Trophoblast cell (in vitro differentiated cells and primary cell): ENCODE measurements around the gene CFC1.
"Not testable (repeated sequence)": the region's sequence is repeated elsewhere in the genome, so short reads cannot be mapped to it uniquely, and the experiment has no call there.

Source experiments
- DNase-seq, 2 donors: peaks; one replicate each; pipeline ENCODE4 v3.0.0-alpha.2; 2016
- H2AFZ ChIP-seq: 2 replicates; pipeline ENCODE4 v1.6.1; 2013; ENCODE audit warnings: low read length, moderate library complexity, mild to moderate bottlenecking; ENCODE audit not compliant: insufficient read depth, poor library complexity
- H2AK5ac ChIP-seq: 2 replicates; pipeline ENCODE4 v1.6.1; 2013; ENCODE audit warnings: mild to moderate bottlenecking, low read length
- H2BK120ac ChIP-seq: 2 replicates; pipeline ENCODE4 v1.6.1; 2013; ENCODE audit warnings: low read length, mild to moderate bottlenecking, moderate library complexity; ENCODE audit not compliant: insufficient read depth, poor library complexity
- H2BK12ac ChIP-seq: 2 replicates; pipeline ENCODE4 v1.6.1; 2013; ENCODE audit warnings: mild to moderate bottlenecking, low read length, moderate library complexity
- H2BK5ac ChIP-seq: 2 replicates; pipeline ENCODE4 v1.6.1; 2013; ENCODE audit warnings: low read length, low read depth, moderate library complexity, mild to moderate bottlenecking; ENCODE audit not compliant: poor library complexity
- H3K14ac ChIP-seq: 2 replicates; pipeline ENCODE4 v1.6.1; 2013; ENCODE audit warnings: mild to moderate bottlenecking, low read length
- H3K18ac ChIP-seq: 2 replicates; pipeline ENCODE4 v1.6.1; 2013; ENCODE audit warnings: mild to moderate bottlenecking, low read length
- H3K23ac ChIP-seq: 2 replicates; pipeline ENCODE4 v1.6.1; 2013; ENCODE audit warnings: low read length
- H3K27ac ChIP-seq: 2 replicates; pipeline ENCODE4 v1.5.1; 2013; ENCODE audit warnings: low read depth, mild to moderate bottlenecking, inconsistent platforms, low read length, moderate library complexity
- H3K27me3 ChIP-seq: 2 replicates; pipeline ENCODE4 v1.6.1; 2013; ENCODE audit warnings: inconsistent platforms, mild to moderate bottlenecking, low read length, moderate library complexity; ENCODE audit not compliant: insufficient read depth
- H3K36me3 ChIP-seq, 2 experiments: 1 replicate in 1 of 2; 2 replicates in 1 of 2; pipeline ENCODE4 v1.6.1; 2013; ENCODE audit warnings: low read length in 2 of 2, mild to moderate bottlenecking in 2 of 2, moderate library complexity in 1 of 2; ENCODE audit not compliant: insufficient read depth in 2 of 2, control insufficient read depth in 1 of 2
- H3K4ac ChIP-seq: 2 replicates; pipeline ENCODE4 v1.6.1; 2013; ENCODE audit warnings: low read depth, mild to moderate bottlenecking, low read length, moderate library complexity
- H3K4me1 ChIP-seq, 2 experiments: 1 replicate in 1 of 2; 2 replicates in 1 of 2; pipeline ENCODE4 v1.6.1; 2013; ENCODE audit warnings: low read length in 2 of 2, mild to moderate bottlenecking in 2 of 2, moderate library complexity in 1 of 2; ENCODE audit not compliant: insufficient read depth in 2 of 2, control insufficient read depth in 1 of 2
- H3K4me2 ChIP-seq: 2 replicates; pipeline ENCODE4 v1.6.1; 2013; ENCODE audit warnings: inconsistent platforms, mild to moderate bottlenecking, low read length, moderate library complexity
- H3K4me3 ChIP-seq: 2 replicates; pipeline ENCODE4 v1.5.1; 2013; ENCODE audit warnings: mild to moderate bottlenecking, low read depth, low read length, inconsistent platforms
- H3K79me1 ChIP-seq: one replicate; pipeline ENCODE4 v1.6.1; 2013; ENCODE audit warnings: low read length
- H3K79me2 ChIP-seq: 2 replicates; pipeline ENCODE4 v1.6.1; 2013; ENCODE audit warnings: low read length, mild to moderate bottlenecking; ENCODE audit not compliant: control insufficient read depth, insufficient read depth, poor library complexity
- H3K9ac ChIP-seq: 2 replicates; pipeline ENCODE4 v1.6.1; 2013; ENCODE audit warnings: mild to moderate bottlenecking, low read length
- H3K9me3 ChIP-seq: 2 replicates; pipeline ENCODE4 v1.6.1; 2013; ENCODE audit warnings: low read depth, mild to moderate bottlenecking, control low read depth, inconsistent platforms, low read length; ENCODE audit not compliant: insufficient read depth
- H4K12ac ChIP-seq: 2 replicates; pipeline ENCODE4 v1.6.1; 2013; ENCODE audit warnings: low read depth, mild to moderate bottlenecking, low read length, moderate library complexity
- H4K8ac ChIP-seq: 2 replicates; pipeline ENCODE4 v1.6.1; 2013; ENCODE audit warnings: low read depth, mild to moderate bottlenecking, low read length, moderate library complexity
- H4K91ac ChIP-seq: one replicate; pipeline ENCODE4 v1.6.1; 2013; ENCODE audit warnings: low read depth, mild to moderate bottlenecking, low read length, moderate library complexity
- WGBS: extraction: QIAGEN DNeasy Blood & Tissue Kit; methylation state at CpG from one replicate; pipeline ENCODE4 v1.1.7; 2013; ENCODE audit warnings: missing lambda C conversion rate; ENCODE audit not compliant: insufficient read length, insufficient coverage; ENCODE audit errors: extremely low coverage; 5-methylcytosine and 5-hydroxymethylcytosine counted together

The CFC1 gene

DNA sequence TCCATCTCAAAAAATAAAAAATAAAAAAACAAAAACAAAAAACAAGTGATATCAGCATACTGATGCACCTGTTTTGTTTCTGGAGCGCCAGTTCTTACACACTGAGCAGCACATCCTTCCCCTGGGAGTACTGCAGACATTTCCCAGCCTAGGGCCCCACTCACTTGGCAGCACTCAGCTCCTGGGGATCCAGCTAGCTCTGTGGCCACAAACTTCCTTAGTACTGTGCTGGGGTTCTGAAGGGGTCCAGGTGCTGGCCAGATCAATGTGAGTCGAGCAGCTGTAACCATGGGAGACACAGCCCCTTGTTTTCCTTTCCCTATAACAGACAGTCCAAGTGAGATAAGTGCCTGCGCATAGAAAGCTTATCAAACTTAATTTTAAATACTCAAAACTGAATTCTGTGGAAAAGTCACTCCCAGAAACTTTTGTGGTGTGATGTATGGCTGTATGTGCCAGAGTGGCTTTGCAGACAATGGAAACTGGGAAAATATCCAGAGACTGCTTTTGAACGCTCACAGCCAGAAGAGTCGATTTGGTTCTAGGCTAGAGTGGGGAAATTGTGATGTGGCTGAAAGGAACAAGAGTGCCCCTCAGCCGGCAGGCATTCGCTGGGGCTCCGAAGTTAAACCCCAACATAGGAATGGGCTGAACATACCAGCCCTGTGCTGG lies 9.1 kb downstream of the CFC1 start:
- WGBS: no CpG with 5 or more reads among the region's 8 CpGs
- not testable (repeated sequence) for H3K4me2 ChIP-seq, H3K4me3 ChIP-seq, DNase-seq, H4K91ac ChIP-seq, H3K27me3 ChIP-seq, H2BK12ac ChIP-seq, H3K4ac ChIP-seq, H3K4me1 ChIP-seq, H2BK5ac ChIP-seq, H2BK120ac ChIP-seq, H3K79me2 ChIP-seq, H4K12ac ChIP-seq, H3K79me1 ChIP-seq, H4K8ac ChIP-seq, H3K36me3 ChIP-seq, H3K9me3 ChIP-seq, H3K14ac ChIP-seq, H3K9ac ChIP-seq, H2AK5ac ChIP-seq, H2AFZ ChIP-seq, H3K23ac ChIP-seq, H3K27ac ChIP-seq, H3K18ac ChIP-seq

- not testable (repeated sequence) for H3K23ac ChIP-seq, H3K9me3 ChIP-seq, H3K79me1 ChIP-seq, H3K4ac ChIP-seq, H3K27ac ChIP-seq, H4K91ac ChIP-seq, H4K12ac ChIP-seq, DNase-seq, H3K79me2 ChIP-seq, H4K8ac ChIP-seq, H3K27me3 ChIP-seq, H2BK120ac ChIP-seq, H2AFZ ChIP-seq, H3K4me1 ChIP-seq, H3K14ac ChIP-seq, H2BK12ac ChIP-seq, H3K4me2 ChIP-seq, H3K9ac ChIP-seq, H2AK5ac ChIP-seq, H3K36me3 ChIP-seq, H3K4me3 ChIP-seq, H3K18ac ChIP-seq, H2BK5ac ChIP-seq
- WGBS: no CpG with 5 or more reads among the region's 11 CpGs
Observed at GRCh38 chr2:130588688-130589458, 10.5 kb downstream of the CFC1 start.

DNA sequence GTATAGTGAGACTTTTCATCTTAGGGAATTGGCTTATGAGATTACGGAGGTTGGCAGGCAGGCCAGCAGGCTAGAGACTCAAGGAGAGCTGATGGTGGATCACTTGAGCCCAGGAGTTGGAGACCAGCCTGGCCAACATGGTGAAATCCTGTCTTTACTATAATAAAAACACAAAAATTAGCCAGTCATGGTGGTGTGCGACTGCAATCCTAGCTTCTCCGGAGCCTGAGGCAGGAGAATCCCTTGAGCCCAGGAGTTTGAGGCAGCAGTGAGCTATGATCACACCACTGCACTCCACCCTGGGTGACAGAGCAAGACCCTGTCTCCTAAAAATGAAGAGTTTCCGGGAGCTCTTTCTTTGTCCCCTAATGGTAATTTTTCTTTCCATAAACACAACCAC lies 14.6 kb downstream of the CFC1 start:
- H3K4ac ChIP-seq, H2BK12ac ChIP-seq, H3K9ac ChIP-seq, H3K36me3 ChIP-seq, H3K4me1 ChIP-seq, DNase-seq, H2BK5ac ChIP-seq, H3K4me3 ChIP-seq, H2AK5ac ChIP-seq, H3K4me2 ChIP-seq, H3K14ac ChIP-seq, H3K23ac ChIP-seq, H2BK120ac ChIP-seq, H3K79me2 ChIP-seq, H4K8ac ChIP-seq, H3K79me1 ChIP-seq, H3K27me3 ChIP-seq, H2AFZ ChIP-seq, H3K27ac ChIP-seq, H4K91ac ChIP-seq, H3K18ac ChIP-seq, H3K9me3 ChIP-seq, H4K12ac ChIP-seq: not testable (repeated sequence)
- no CpG with 5 or more reads among the region's 4 CpGs for WGBS

GRCh38 chr2:130583582-130583981 lies 15.8 kb downstream of the CFC1 start:
- not testable (repeated sequence) for H2BK5ac ChIP-seq, H4K12ac ChIP-seq, H3K23ac ChIP-seq, H3K36me3 ChIP-seq, H3K27ac ChIP-seq, H3K4me1 ChIP-seq, H3K4ac ChIP-seq, H3K9ac ChIP-seq, H3K4me3 ChIP-seq, H3K27me3 ChIP-seq, DNase-seq, H3K4me2 ChIP-seq, H3K79me1 ChIP-seq, H3K18ac ChIP-seq, H2AFZ ChIP-seq, H3K79me2 ChIP-seq, H2AK5ac ChIP-seq, H3K14ac ChIP-seq, H3K9me3 ChIP-seq, H4K91ac ChIP-seq, H2BK12ac ChIP-seq, H2BK120ac ChIP-seq, H4K8ac ChIP-seq
- no CpG with 5 or more reads among the region's 7 CpGs for WGBS
